Transverse colon (tissue), 4 donors: Measurements from ENCODE around the gene JAKMIP3. TPM values are rescaled to one million over a fixed set of nuclear protein-coding genes. Genes with fewer than 3 reads are reported as not detected.
A peak's percentile ranks its signal among the peaks of the same experiment; 100 is the strongest.

ENCODE experiments used
- DNase-seq: peaks from one replicate; pipeline ENCODE4 v3.0.0-alpha.2; 2019
- H3K27ac ChIP-seq, 4 donors: fragments of 200-600 bp; sonication (generic); 2 replicates each; pipeline ENCODE4 v1.5.1; 2016 to 2018; ENCODE audit warnings: inconsistent platforms in 4 of 4
- H3K27me3 ChIP-seq: fragments of 200-600 bp; sonication (generic); 2 replicates; pipeline ENCODE4 v1.5.1; 2017; ENCODE audit warnings: inconsistent platforms
- H3K36me3 ChIP-seq, 4 donors: fragments of 200-600 bp; sonication (generic); 2 replicates each; pipeline ENCODE4 v1.5.1; 2017 to 2019; ENCODE audit warnings: inconsistent platforms in 4 of 4
- H3K4me1 ChIP-seq, 4 donors: fragments of 200-600 bp; sonication (generic); 2 replicates each; pipeline ENCODE4 v1.5.1; 2017 to 2020; ENCODE audit warnings: inconsistent platforms in 4 of 4
- H3K4me3 ChIP-seq, 4 donors: fragments of 200-600 bp; sonication (generic); 1 replicate in 1 of 4; 2 replicates in 3 of 4; pipeline versions ENCODE4 v1.5.1 to v1.6.1; 2017 to 2019; ENCODE audit warnings: inconsistent platforms in 4 of 4
- H3K9me3 ChIP-seq, 2 donors: fragments of 200-600 bp; sonication (generic); 2 replicates each; pipeline ENCODE4 v1.5.1; 2017 to 2019; ENCODE audit warnings: inconsistent platforms in 2 of 2
- EP300 ChIP-seq: sonication (generic); formaldehyde crosslinking; IDR thresholded peaks from one replicate; pipeline ENCODE4 v1.6.1; 2017; ENCODE audit warnings: antibody characterized with exemption, low read depth
- POLR2A ChIP-seq: fragments of 450-650 bp; IDR thresholded peaks from one replicate; pipeline ENCODE4 v1.6.1; 2016; ENCODE audit warnings: antibody characterized with exemption, mild to moderate bottlenecking, moderate library complexity
- POLR2AphosphoS5 ChIP-seq, 3 donors: sonication (generic); formaldehyde crosslinking; IDR thresholded peaks; one replicate each; pipeline ENCODE4 v1.6.1; 2016; ENCODE audit warnings: antibody characterized with exemption in 3 of 3
- WGBS, 2 donors: methylation state at CpG; one replicate each; pipeline ENCODE4 v1.1.5; 2018; ENCODE audit warnings: low coverage in 1 of 2; 5-methylcytosine and 5-hydroxymethylcytosine counted together
- in situ Hi-C, 4 donors: fragments of 200-750 bp; cut with MboI; loops; one replicate each; pipeline versions ENCODE4 v1.15.0 to v1.15.1; 2017; ENCODE audit warnings: low sequenced_read_pairs in 3 of 4, low pct_ligation_motif_present in 1 of 4, low pct_unique_long_range_greater_than_20kb in 1 of 4
- intact Hi-C: fragments of 100-400 bp; cut with DNase I; formaldehyde crosslinking; loops from one replicate; pipeline ENCODE4 v1.15.1; 2023; ENCODE audit warnings: low total_unique reads
- total RNA-seq, 4 donors: library from RNA; depleted of rRNA; stranded (reverse); fragments of >200 nt; gene quantifications; one replicate each; pipeline ENCODE4 v1.1.0, GENCODE V29; 2016
- TF ChIP-seq, protein P1 (sequence below), 5 experiments: fragments of 200-600 bp in 3 of 5; fragments of 450-650 bp in 2 of 5; sonication (generic) in 3 of 5; IDR thresholded peaks; 1 replicate in 2 of 5; 2 replicates in 3 of 5; pipeline ENCODE4 v1.5.1; 2016 to 2017; ENCODE audit warnings: antibody characterized with exemption in 5 of 5, inconsistent platforms in 3 of 5, mild to moderate bottlenecking in 2 of 5, moderate library complexity in 1 of 5

JAKMIP3 gene
- total RNA-seq, 4 donors from 2014 or later = 0.14 to 1.1 (median 0.28) TPM

DNA sequence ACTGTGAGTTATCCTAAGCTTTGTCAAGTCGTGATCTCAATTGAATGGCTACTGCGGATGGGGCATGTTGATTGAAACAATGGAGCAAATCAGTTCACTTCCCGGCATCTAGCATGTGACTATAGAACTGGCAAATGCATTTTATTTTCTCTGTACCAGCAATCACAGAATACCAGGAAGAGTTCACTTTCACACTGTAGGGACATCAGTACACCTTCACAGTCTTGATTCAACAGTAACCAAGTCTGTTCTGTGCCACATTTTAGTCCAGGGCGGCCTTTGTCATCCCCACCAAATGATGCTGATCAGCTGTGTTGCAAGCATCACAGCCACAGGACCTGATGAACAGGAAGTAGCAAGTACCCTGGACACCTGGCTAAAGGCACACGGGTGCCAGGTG is 32.1 kb upstream of the JAKMIP3 start:
- Histone ChIP-seq H3K4me1 (peaks cover 0 to 11% (median 5%) of the 10 kb centered on the region in 4 donors), H3K36me3 (no peaks in the 10 kb centered on the region), H3K27ac (no peak overlapping the region), H3K9me3 (no peaks in the 10 kb centered on the region), H3K4me3 (no peak overlapping the region), H3K27me3 (peaks cover 68% of the 10 kb centered on the region)
- 78 to 100% methylated on average over 1 to 5 of the region's 5 CpGs for WGBS, 2 donors
- in situ Hi-C loops (no loop called here), intact Hi-C loops (no loop called here)
- TF ChIP-seq EP300 (no peak), POLR2A (no peak), POLR2AphosphoS5 (IDR thresholded peaks at IDR 0.05) (no peak)
- TF ChIP-seq, protein P1, sequence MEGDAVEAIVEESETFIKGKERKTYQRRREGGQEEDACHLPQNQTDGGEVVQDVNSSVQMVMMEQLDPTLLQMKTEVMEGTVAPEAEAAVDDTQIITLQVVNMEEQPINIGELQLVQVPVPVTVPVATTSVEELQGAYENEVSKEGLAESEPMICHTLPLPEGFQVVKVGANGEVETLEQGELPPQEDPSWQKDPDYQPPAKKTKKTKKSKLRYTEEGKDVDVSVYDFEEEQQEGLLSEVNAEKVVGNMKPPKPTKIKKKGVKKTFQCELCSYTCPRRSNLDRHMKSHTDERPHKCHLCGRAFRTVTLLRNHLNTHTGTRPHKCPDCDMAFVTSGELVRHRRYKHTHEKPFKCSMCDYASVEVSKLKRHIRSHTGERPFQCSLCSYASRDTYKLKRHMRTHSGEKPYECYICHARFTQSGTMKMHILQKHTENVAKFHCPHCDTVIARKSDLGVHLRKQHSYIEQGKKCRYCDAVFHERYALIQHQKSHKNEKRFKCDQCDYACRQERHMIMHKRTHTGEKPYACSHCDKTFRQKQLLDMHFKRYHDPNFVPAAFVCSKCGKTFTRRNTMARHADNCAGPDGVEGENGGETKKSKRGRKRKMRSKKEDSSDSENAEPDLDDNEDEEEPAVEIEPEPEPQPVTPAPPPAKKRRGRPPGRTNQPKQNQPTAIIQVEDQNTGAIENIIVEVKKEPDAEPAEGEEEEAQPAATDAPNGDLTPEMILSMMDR (IDR thresholded peaks at IDR 0.05) = no peak
- DNase-seq = no peak

DNA sequence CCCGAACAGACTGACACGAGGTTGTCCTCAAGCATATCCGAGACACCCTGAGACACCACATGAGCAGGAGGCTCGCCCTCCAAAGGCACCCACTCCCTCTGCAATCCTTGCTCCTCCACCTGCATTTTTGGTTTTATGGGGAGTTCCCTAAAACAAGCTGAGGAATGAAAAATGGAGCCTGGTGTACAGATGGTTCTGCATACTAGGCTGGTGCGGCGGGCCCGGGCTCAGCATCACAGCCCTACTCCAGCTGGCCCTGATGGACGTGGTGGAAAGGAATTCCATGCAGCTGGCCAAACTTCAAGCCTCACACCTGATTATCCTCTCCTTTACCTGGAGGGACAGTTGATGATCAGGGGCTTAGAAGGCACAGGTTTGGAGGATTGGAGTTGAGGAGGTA is 30.3 kb upstream of the JAKMIP3 start:
- Histone ChIP-seq H3K27ac (no peak overlapping the region), H3K4me3 (no peak overlapping the region), H3K27me3 (peaks cover 69% of the 10 kb centered on the region), H3K9me3 (no peaks in the 10 kb centered on the region), H3K4me1 (peaks cover 0 to 11% (median 5%) of the 10 kb centered on the region in 4 donors), H3K36me3 (no peaks in the 10 kb centered on the region)
- TF ChIP-seq POLR2A (no peak), POLR2AphosphoS5 (IDR thresholded peaks at IDR 0.05) (no peak)
- in situ Hi-C loops (no loop called here), intact Hi-C loops (loop anchor here (5.0 kb wide), 1 partner anchor 148 kb away; no protein-coding TSS in a partner anchor)
- 73% methylated on average over 8 of the region's 8 CpGs; no CpG with 5 or more reads in 1 of the 2 donors for WGBS, 2 donors
- DNase-seq = no peak

DNA sequence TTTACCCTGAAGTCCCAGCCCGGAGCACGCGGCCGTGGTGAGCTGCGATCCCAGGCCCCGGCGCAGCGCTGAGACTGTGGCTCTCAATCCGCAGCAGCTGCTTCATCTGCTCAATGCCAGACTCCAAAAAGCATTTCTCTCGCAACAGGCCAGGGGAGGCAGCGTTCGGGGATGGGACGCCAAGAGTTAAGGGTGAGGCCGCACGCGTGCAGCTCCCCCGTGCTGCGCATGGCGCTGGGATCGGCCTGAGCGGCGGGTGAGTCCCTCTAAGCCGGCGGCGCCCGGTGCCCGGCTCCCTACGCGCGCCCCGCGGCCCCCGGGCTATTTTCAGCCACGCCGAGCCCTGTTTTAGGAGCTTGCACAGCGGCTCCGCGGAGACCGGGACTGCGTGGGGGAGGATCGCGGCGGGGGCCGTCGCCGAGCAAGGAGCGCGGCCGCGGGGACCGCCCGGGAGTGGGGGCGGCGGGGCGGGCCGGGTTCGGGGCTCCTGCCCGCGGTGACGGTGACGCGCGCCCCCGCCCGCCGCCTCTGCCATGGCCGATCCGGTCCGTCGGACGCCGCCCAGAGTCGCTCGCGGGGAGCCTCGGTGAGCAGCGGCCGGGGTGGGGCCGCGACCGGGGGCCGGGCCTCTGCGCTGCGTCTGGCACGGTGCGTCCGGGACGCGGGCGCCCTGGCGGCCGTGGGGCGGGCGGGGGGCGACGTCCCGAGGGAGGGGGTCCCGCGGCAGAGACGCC is 29.4 kb upstream of the JAKMIP3 start:
- 22% methylated on average over 10 of the region's 100 CpGs; no CpG with 5 or more reads in 1 of the 2 donors for WGBS, 2 donors
- H3K36me3 ChIP-seq = no peaks in the 10 kb centered on the region
- no peak for DNase-seq
- intact Hi-C loops (loop anchor here (5.0 kb wide), 1 partner anchor 149 kb away; no protein-coding TSS in a partner anchor), in situ Hi-C loops (no loop called here)
- peaks cover 69% of the 10 kb centered on the region for H3K27me3 ChIP-seq
- peak overlapping the region in 3 of 4 donors; percentile 23 to 49 (median 40) for H3K4me3 ChIP-seq
- no peaks in the 10 kb centered on the region for H3K9me3 ChIP-seq
- peak overlapping the region in 1 of 4 donors; percentile 21 for H3K27ac ChIP-seq
- TF ChIP-seq, protein P1 (IDR thresholded peaks at IDR 0.05) = no peak
- TF ChIP-seq POLR2A (no peak), POLR2AphosphoS5 (IDR thresholded peaks at IDR 0.05) (no peak), EP300 (no peak)
- H3K4me1 ChIP-seq = peaks cover 0 to 11% (median 5%) of the 10 kb centered on the region in 4 donors

DNA sequence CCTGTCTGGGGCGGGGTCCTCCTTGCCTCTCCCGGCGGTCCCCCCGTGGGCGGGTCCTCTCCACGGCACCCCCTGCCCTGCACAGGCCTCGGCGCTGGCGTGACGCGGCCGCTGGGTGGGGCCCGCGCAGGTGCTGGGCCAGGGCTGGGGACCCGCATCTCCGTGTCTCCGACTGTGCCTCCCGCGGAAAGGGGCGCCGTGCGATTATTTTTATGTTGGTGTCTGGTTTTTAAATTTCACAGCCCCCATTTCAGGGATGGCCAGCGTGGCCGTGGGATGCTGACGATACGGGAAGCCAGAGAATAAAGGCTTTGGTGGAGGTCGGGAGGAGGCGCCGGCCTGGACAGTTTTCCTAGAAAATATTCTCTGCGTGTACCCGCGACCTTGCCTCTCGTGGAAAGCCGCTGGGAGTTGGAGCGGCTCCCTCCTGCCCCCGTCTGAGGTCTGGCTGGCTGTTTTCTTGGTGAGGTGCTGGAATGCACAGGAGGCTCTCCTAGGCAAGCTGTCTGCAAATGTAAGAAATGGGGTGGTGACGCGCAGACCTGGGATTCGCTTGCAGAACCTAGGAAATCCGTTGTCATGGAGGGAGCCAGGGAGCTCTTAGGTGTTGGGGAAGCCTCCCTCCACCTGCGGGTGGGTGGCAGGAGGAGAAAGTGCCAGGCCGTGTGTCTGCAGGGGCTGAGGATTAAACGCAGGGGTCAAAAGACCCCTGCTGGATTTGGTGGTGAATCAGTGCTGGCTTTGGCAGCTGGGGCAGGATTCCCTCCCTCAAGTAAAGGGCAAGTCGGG is 28.7 kb upstream of the JAKMIP3 start:
- no peak overlapping the region for H3K27ac ChIP-seq
- H3K27me3 ChIP-seq = peaks cover 62% of the 10 kb centered on the region
- intact Hi-C loops = loop anchor here (5.0 kb wide), 1 partner anchor 150 kb away; no protein-coding TSS in a partner anchor
- DNase-seq = no peak
- H3K9me3 ChIP-seq = no peaks in the 10 kb centered on the region
- in situ Hi-C loops = no loop called here
- no peaks in the 10 kb centered on the region for H3K36me3 ChIP-seq
- WGBS, 2 donors = 10 to 12% methylated on average over 5 to 30 of the region's 44 CpGs
- TF ChIP-seq, protein P1 (IDR thresholded peaks at IDR 0.05) = no peak
- TF ChIP-seq EP300 = no peak
- TF ChIP-seq POLR2AphosphoS5 (IDR thresholded peaks at IDR 0.05) = no peak
- TF ChIP-seq POLR2A = no peak
- H3K4me3 ChIP-seq = peak overlapping the region in 3 of 4 donors; percentile 23 to 49 (median 40)
- peaks cover 0 to 11% (median 5%) of the 10 kb centered on the region in 4 donors for H3K4me1 ChIP-seq
